Endodermal cell (in vitro differentiated cells): ENCODE results near the gene CYP27C1. TPM values are rescaled to one million over a fixed set of nuclear protein-coding genes. Genes with fewer than 3 reads are reported as not detected.
"Not testable (repeated sequence)": the region's sequence is repeated elsewhere in the genome, so short reads cannot be mapped to it uniquely, and the experiment has no call there.

Experiments
- DNase-seq: peaks from one replicate; pipeline ENCODE4 v3.0.0-alpha.2; 2017
- H3K27ac ChIP-seq: 2 replicates; pipeline ENCODE4 v1.5.1; 2013; ENCODE audit warnings: mild to moderate bottlenecking, low read depth, low read length, moderate library complexity
- H3K27me3 ChIP-seq: 2 replicates; pipeline ENCODE4 v1.6.1; 2013; ENCODE audit warnings: mild to moderate bottlenecking, low read length, moderate library complexity; ENCODE audit not compliant: insufficient read depth, control insufficient read depth, poor library complexity, severe bottlenecking
- H3K36me3 ChIP-seq: 2 replicates; pipeline ENCODE4 v1.7.0; 2013; ENCODE audit warnings: mild to moderate bottlenecking, low read length, moderate library complexity; ENCODE audit not compliant: control insufficient read depth, insufficient read depth
- H3K4me1 ChIP-seq: one replicate; pipeline ENCODE4 v1.7.0; 2013; ENCODE audit warnings: low read length; ENCODE audit not compliant: control insufficient read depth, insufficient read depth
- H3K4me3 ChIP-seq: 2 replicates; pipeline ENCODE4 v1.5.1; 2013; ENCODE audit warnings: mild to moderate bottlenecking, low read length, moderate library complexity
- H3K9ac ChIP-seq: 2 replicates; pipeline ENCODE4 v1.6.1; 2013; ENCODE audit warnings: mild to moderate bottlenecking, low read length, moderate library complexity; ENCODE audit not compliant: poor library complexity, severe bottlenecking; ENCODE audit errors: extremely low read depth
- H3K9me3 ChIP-seq: 2 replicates; pipeline ENCODE4 v1.6.1; 2013; ENCODE audit warnings: mild to moderate bottlenecking, low read length, moderate library complexity; ENCODE audit not compliant: control insufficient read depth
- H3K27ac Mint-ChIP-seq: 2 replicates; pipeline ENCODE4 v1.8.0; 2020; ENCODE audit warnings: mixed read lengths
- H3K27me3 Mint-ChIP-seq: 2 replicates; pipeline ENCODE4 v1.8.0; 2021; ENCODE audit warnings: mild to moderate bottlenecking, mixed read lengths; ENCODE audit not compliant: insufficient read depth
- H3K36me3 Mint-ChIP-seq: 2 replicates; pipeline ENCODE4 v1.8.0; 2020; ENCODE audit warnings: low read depth, mixed read lengths
- H3K4me1 Mint-ChIP-seq: 2 replicates; pipeline ENCODE4 v1.8.0; 2020; ENCODE audit warnings: mixed read lengths
- H3K4me3 Mint-ChIP-seq: 2 replicates; pipeline ENCODE4 v1.8.0; 2020; ENCODE audit warnings: mild to moderate bottlenecking, moderate library complexity, mixed read lengths
- H3K9me3 Mint-ChIP-seq: 2 replicates; pipeline ENCODE4 v1.8.0; 2020; ENCODE audit warnings: mild to moderate bottlenecking, mixed read lengths
- WGBS, 2 experiments: methylation state at CpG; one replicate each; pipeline versions ENCODE4 v1.1.5 to v1.1.7; 2013; ENCODE audit warnings: missing lambda C conversion rate in 2 of 2, mixed read lengths in 1 of 2; ENCODE audit not compliant: insufficient coverage in 1 of 2, insufficient read length in 1 of 2; 5-methylcytosine and 5-hydroxymethylcytosine counted together
- total RNA-seq, 2 donors: library from RNA; stranded (reverse); fragmentation: NEBNext Ultra II Directional in 1 of 2; extraction: Animal tissue kit (Norgen Biotek cat#: 25700) in 1 of 2; gene quantifications; 2 replicates in 1 of 2; 3 replicates in 1 of 2; pipeline ENCODE4 v1.2.1, GENCODE V29; 2021
- TF ChIP-seq, protein P1 (sequence below): fragments of 200-600 bp; sonication (generic); conservative IDR thresholded peaks from 2 replicates; pipeline ENCODE4 v1.5.0; 2021; ENCODE audit warnings: antibody characterized with exemption, mild to moderate bottlenecking

Gene CYP27C1
- total RNA-seq, 2 donors from 2014 or later: 4.4 to 4.9 TPM

DNA sequence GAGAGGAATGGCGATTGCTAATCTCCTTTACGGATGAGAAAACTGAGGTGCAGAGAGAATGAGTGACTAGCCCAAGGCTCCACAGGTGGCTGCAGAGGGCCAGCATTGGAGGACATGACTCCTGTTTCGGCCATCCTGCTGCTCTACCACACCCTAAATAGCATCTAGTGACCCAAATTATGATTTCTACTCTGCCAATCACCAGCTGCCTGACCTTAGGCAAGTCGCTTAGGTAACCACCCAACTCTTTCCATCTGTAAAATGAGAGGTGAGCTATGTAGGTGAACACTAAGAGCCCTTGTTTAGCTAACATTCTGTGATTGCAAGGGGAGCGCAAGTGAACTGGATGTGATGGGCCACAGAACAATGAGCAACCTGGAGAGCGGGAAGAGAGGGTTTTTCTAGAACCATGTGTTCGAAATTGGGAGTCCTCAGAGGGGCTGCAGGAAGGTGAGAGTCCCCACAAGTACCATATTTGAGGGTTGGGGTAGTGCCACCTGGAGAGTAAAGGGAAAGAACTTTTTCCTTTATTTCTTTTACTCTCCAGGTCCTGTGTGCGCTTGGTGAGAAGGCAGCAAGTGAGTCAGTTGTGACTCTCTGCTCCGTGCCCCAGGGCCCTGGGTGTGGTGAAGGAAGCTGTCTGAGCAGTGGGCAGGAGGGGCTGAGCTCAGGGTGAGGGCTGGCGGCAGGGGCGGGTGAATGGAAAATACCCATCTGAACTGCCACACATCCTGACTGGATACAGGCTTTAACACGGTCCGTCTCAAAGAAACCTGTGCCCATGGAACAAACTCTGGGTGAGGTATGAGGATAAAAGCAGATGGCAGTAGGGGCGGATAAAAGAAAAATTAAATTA is 2.4 kb downstream of the CYP27C1 start:
- Mint-ChIP-seq H3K9me3 (peaks cover 6% of the 10 kb centered on the region), H3K4me1 (peaks cover 9% of the 10 kb centered on the region), H3K4me3 (peak overlapping the region; percentile 79), H3K27ac (no peak overlapping the region), H3K36me3 (no peaks in the 10 kb centered on the region), H3K27me3 (peaks cover 51% of the 10 kb centered on the region)
- TF ChIP-seq, protein P1, sequence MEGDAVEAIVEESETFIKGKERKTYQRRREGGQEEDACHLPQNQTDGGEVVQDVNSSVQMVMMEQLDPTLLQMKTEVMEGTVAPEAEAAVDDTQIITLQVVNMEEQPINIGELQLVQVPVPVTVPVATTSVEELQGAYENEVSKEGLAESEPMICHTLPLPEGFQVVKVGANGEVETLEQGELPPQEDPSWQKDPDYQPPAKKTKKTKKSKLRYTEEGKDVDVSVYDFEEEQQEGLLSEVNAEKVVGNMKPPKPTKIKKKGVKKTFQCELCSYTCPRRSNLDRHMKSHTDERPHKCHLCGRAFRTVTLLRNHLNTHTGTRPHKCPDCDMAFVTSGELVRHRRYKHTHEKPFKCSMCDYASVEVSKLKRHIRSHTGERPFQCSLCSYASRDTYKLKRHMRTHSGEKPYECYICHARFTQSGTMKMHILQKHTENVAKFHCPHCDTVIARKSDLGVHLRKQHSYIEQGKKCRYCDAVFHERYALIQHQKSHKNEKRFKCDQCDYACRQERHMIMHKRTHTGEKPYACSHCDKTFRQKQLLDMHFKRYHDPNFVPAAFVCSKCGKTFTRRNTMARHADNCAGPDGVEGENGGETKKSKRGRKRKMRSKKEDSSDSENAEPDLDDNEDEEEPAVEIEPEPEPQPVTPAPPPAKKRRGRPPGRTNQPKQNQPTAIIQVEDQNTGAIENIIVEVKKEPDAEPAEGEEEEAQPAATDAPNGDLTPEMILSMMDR: no peak
- Histone ChIP-seq H3K4me3 (no peak overlapping the region), H3K36me3 (no peaks in the 10 kb centered on the region), H3K27me3 (peaks cover 18% of the 10 kb centered on the region), H3K9ac (no peak overlapping the region), H3K27ac (no peak overlapping the region), H3K4me1 (no peaks in the 10 kb centered on the region), H3K9me3 (no peaks in the 10 kb centered on the region)
- 81 to 82% methylated on average over 5 to 14 of the region's 14 CpGs for WGBS, 2 experiments
- DNase-seq: peak; percentile 70

DNA sequence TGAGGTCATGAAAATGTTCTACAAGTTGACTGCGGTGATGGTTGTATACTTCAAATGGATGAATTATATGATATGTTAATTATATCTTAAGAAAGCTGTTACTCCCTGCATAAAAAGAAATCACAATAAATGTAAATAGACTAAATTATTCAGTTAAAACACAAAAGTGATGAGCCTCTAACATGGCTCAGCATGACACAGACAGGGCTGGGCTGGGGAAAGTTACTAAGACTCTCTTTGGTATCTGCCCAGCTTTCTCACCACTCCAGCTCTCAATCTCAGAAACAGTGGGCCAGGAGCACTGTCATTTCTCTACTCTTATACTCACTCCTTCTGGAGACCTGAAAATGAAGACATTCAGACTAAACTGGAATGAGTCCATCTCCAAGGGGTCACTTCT is 3.5 kb downstream of the CYP27C1 start:
- Histone ChIP-seq H3K4me3 (no peak overlapping the region), H3K27ac (no peak overlapping the region), H3K36me3 (no peaks in the 10 kb centered on the region), H3K9me3 (no peaks in the 10 kb centered on the region), H3K4me1 (no peaks in the 10 kb centered on the region), H3K27me3 (peaks cover 18% of the 10 kb centered on the region), H3K9ac (no peak overlapping the region)
- WGBS, 2 experiments: no CpG with 5 or more reads among the region's 1 CpG
- Mint-ChIP-seq H3K4me3 (no peak overlapping the region), H3K27ac (no peak overlapping the region), H3K36me3 (no peaks in the 10 kb centered on the region), H3K9me3 (peaks cover 6% of the 10 kb centered on the region), H3K27me3 (peaks cover 60% of the 10 kb centered on the region), H3K4me1 (peaks cover 9% of the 10 kb centered on the region)
- TF ChIP-seq, protein P1: no peak
- DNase-seq: no peak

GRCh38 chr2:127216095-127216494 is 4.0 kb downstream of the CYP27C1 start:
- Mint-ChIP-seq H3K27me3 (peaks cover 60% of the 10 kb centered on the region), H3K4me1 (peaks cover 9% of the 10 kb centered on the region), H3K4me3 (no peak overlapping the region), H3K36me3 (no peaks in the 10 kb centered on the region), H3K9me3 (peaks cover 6% of the 10 kb centered on the region), H3K27ac (no peak overlapping the region)
- Histone ChIP-seq H3K9me3 (no peaks in the 10 kb centered on the region), H3K9ac (no peak overlapping the region), H3K4me3 (no peak overlapping the region), H3K36me3 (no peaks in the 10 kb centered on the region), H3K27ac (no peak overlapping the region), H3K4me1 (no peaks in the 10 kb centered on the region), H3K27me3 (peaks cover 18% of the 10 kb centered on the region)
- TF ChIP-seq, protein P1: no peak
- no peak for DNase-seq
- WGBS, 2 experiments: 94% methylated on average over 2 of the region's 2 CpGs; no CpG with 5 or more reads in 1 of the 2 experiments

- 83 to 93% methylated on average over 2 of the region's 2 CpGs for WGBS, 2 experiments
These were observed 5.9 kb downstream of the CYP27C1 start for GRCh38 chr2:127214201-127214600.

More at GRCh38 chr2:127214201-127214600, 5.9 kb downstream of the CYP27C1 start:
- not testable (repeated sequence) for H3K36me3 Mint-ChIP-seq, H3K36me3 ChIP-seq, H3K9ac ChIP-seq, H3K4me3 ChIP-seq, DNase-seq, H3K4me1 ChIP-seq, H3K9me3 ChIP-seq, H3K27ac ChIP-seq, H3K27ac Mint-ChIP-seq, H3K9me3 Mint-ChIP-seq, H3K4me3 Mint-ChIP-seq
- Mint-ChIP-seq H3K4me1 (peaks cover 20% of the 10 kb centered on the region), H3K27me3 (peaks cover 59% of the 10 kb centered on the region)
- peaks cover 18% of the 10 kb centered on the region for H3K27me3 ChIP-seq
